ENCODE data around the gene TSSK2.

The TSSK2 gene

GRCh38 chr22:19125474-19126308 is 5.4 kb upstream of the TSSK2 start:
- no peak for DNase-seq

- DNase-seq = no peak
Observed at GRCh38 chr22:19126309-19127273, 4.5 kb upstream of the TSSK2 start.

- no peak for DNase-seq
Observed at GRCh38 chr22:19127329-19128008, 3.6 kb upstream of the TSSK2 start.

- no peak for DNase-seq
Observed at GRCh38 chr22:19128009-19128401, 3.1 kb upstream of the TSSK2 start.

GRCh38 chr22:19128946-19129727 is 2.0 kb upstream of the TSSK2 start:
- DNase-seq = no peak

- no peak for DNase-seq
Observed at GRCh38 chr22:19129871-19130270, 1.2 kb upstream of the TSSK2 start.

- DNase-seq = no peak
Observed at GRCh38 chr22:19131685-19132015, 542 bp downstream of the TSSK2 start.

GRCh38 chr22:19132153-19132552 is 1.0 kb downstream of the TSSK2 start:
- DNase-seq = no peak

GRCh38 chr22:19132693-19133400 is 1.7 kb downstream of the TSSK2 start:
- no peak for DNase-seq

- no peak for DNase-seq
Observed at GRCh38 chr22:19133561-19133960, 2.5 kb downstream of the TSSK2 start.

GRCh38 chr22:19134176-19134831 is 3.2 kb downstream of the TSSK2 start:
- no peak for DNase-seq

GRCh38 chr22:19134874-19135273 is 3.8 kb downstream of the TSSK2 start:
- no peak for DNase-seq

- DNase-seq = no peak
Observed at GRCh38 chr22:19136915-19137314, 5.8 kb downstream of the TSSK2 start.

GRCh38 chr22:19137384-19138216 is 6.5 kb downstream of the TSSK2 start:
- DNase-seq = no peak

GRCh38 chr22:19138217-19139000 is 7.3 kb downstream of the TSSK2 start:
- DNase-seq = no peak

- DNase-seq = no peak
Observed at GRCh38 chr22:19139001-19139356, 7.9 kb downstream of the TSSK2 start.

GRCh38 chr22:19139974-19140373 is 8.9 kb downstream of the TSSK2 start:
- DNase-seq = no peak

- no peak for DNase-seq
Observed at GRCh38 chr22:19142394-19142793, 11.3 kb downstream of the TSSK2 start.

GRCh38 chr22:19143212-19143611 is 12.1 kb downstream of the TSSK2 start:
- DNase-seq = no peak
